ENCODE results near the gene NCBP2L. TPM values are rescaled to one million over a fixed set of nuclear protein-coding genes. Genes with fewer than 3 reads are reported as not detected.

NCBP2L gene
- total and polyA plus RNA-seq, 9 of the 15 experiments (the other 6 are each of a cell fraction or from before 2014, with no cell fraction given) = not detected

DNA sequence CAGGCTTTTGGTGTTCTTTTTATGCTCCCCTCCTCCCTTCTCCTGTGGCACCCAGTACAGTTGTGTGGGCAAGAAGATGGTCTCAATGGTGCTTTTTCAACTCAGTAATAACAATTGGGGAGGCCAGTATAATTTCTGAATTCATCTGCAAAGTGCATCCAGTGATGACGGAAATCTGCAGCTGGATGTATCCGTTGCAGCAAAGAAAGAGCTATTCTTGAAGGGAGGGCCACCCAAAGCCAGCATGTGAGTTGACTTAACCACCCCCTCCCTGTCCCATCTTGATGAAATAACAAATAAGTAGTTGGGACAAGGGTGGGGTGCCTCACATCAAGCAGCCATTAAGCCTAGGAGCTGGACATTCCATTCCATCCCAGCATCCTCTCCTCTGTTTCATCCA is 32.7 kb upstream of the NCBP2L start (continued):
- TF ChIP-seq ZNF146 (CRISPR knock-in tag; IDR thresholded peaks at IDR 0.05; ENCODE audit: unreplicated experiment) (no peak), IFI16 (CRISPR knock-in tag; IDR thresholded peaks at IDR 0.05) (no peak)
- TF ChIP-seq, protein P1, sequence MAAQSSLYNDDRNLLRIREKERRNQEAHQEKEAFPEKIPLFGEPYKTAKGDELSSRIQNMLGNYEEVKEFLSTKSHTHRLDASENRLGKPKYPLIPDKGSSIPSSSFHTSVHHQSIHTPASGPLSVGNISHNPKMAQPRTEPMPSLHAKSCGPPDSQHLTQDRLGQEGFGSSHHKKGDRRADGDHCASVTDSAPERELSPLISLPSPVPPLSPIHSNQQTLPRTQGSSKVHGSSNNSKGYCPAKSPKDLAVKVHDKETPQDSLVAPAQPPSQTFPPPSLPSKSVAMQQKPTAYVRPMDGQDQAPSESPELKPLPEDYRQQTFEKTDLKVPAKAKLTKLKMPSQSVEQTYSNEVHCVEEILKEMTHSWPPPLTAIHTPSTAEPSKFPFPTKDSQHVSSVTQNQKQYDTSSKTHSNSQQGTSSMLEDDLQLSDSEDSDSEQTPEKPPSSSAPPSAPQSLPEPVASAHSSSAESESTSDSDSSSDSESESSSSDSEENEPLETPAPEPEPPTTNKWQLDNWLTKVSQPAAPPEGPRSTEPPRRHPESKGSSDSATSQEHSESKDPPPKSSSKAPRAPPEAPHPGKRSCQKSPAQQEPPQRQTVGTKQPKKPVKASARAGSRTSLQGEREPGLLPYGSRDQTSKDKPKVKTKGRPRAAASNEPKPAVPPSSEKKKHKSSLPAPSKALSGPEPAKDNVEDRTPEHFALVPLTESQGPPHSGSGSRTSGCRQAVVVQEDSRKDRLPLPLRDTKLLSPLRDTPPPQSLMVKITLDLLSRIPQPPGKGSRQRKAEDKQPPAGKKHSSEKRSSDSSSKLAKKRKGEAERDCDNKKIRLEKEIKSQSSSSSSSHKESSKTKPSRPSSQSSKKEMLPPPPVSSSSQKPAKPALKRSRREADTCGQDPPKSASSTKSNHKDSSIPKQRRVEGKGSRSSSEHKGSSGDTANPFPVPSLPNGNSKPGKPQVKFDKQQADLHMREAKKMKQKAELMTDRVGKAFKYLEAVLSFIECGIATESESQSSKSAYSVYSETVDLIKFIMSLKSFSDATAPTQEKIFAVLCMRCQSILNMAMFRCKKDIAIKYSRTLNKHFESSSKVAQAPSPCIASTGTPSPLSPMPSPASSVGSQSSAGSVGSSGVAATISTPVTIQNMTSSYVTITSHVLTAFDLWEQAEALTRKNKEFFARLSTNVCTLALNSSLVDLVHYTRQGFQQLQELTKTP (IDR thresholded peaks at IDR 0.05; ENCODE audit: low read depth in 1 of 2, partially characterized antibody in 2 of 2) = no peak

DNA sequence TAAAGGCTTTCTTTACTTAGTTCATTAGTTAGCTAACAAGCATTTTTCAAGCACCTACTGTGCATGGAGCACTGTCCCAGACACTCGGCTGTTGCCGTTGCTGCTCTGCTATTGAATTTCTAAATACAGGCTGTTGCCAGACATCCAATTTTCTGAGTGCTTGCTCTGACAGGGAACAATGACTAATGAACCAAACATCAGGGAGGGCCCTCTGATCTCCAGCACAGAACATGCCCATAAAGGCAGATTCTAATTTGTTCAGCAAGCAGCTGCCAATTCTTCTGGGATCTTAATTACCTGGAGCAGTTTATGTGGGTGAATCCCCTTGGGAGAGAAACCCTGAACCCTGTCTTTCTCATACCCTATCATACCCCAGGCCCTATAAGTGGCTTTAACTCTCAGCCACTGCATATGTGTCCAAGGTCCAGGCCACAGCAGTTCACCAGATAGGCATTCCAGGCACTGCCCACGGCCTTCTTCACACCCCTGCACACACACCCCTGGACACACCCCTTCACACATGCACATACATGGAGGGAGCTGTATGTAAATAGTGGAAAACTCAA is 29.9 kb upstream of the NCBP2L start:
- peaks cover 2 to 4% of the 10 kb centered on the region in 2 experiments; a peak in 4 of 5 replicates for H3K4me1 ChIP-seq (replicated peaks in 1 of 2; ENCODE audit: control insufficient read depth in 2 of 2, insufficient read depth in 2 of 2, low read length in 2 of 2)
- POLR2A ChIA-PET = interaction anchor here (0.6 kb wide), 1 partner anchor 192 kb away, joined by 3 read pairs; no protein-coding TSS in a partner anchor
- 35% methylated on average over 3 of the region's 3 CpGs for WGBS (ENCODE audit: insufficient coverage, low coverage, missing lambda C conversion rate)
- H3K79me2 ChIP-seq (ENCODE audit: control insufficient read depth, insufficient read depth, low read length) = no peaks in the 10 kb centered on the region
- H2AFZ ChIP-seq (ENCODE audit: low read depth, low read length) = no peak overlapping the region
- no peak for ATAC-seq
- no peak overlapping the region for H3K4me3 ChIP-seq
- no peak overlapping the region for H3K27ac ChIP-seq (ENCODE audit: extremely low read depth, low read depth, low read length)
- no peaks in the 10 kb centered on the region for H3K9me3 ChIP-seq (replicated peaks; ENCODE audit: control insufficient read depth, insufficient read depth, low read depth, low read length)
- no peaks in the 10 kb centered on the region for H3K9me1 ChIP-seq (ENCODE audit: control insufficient read depth, insufficient read depth, low read length)
- BruUV-seq (replicated peaks) = no TSS peak
- H4K20me1 ChIP-seq (replicated peaks; ENCODE audit: control insufficient read depth, insufficient read depth, low read length) = no peaks in the 10 kb centered on the region
- FAIRE-seq = no peak
- no peak for DNase-seq (ENCODE audit: extremely low read depth in 1 of 4, low spot score in 3 of 4)
- no peak overlapping the region for H3K4me2 ChIP-seq (ENCODE audit: insufficient read depth, low read length)
- no peaks in the 10 kb centered on the region for H3K36me3 ChIP-seq (ENCODE audit: control insufficient read depth, insufficient read depth, low read length)
- peaks cover 0 to 6% of the 10 kb centered on the region in 2 experiments; a peak in 1 of 5 replicates for H3K27me3 ChIP-seq (ENCODE audit: control insufficient read depth in 2 of 2, insufficient read depth in 2 of 2, low read length in 2 of 2)
- in situ Hi-C loops (cut with MboI) = no loop called here
- intact Hi-C loops (cut with micrococcal nuclease) = no loop called here
- CTCF ChIA-PET (ENCODE audit: low intra/inter-chr PET ratio) = no interaction called here
- H3K9ac ChIP-seq (ENCODE audit: insufficient read depth in 1 of 2, low read depth in 2 of 2, low read length in 2 of 2) = no peak overlapping the region
- TF ChIP-seq ZSCAN32 (CRISPR knock-in tag; IDR thresholded peaks at IDR 0.05) = no peak
- no peak for TF ChIP-seq ZNF239 (CRISPR knock-in tag; IDR thresholded peaks at IDR 0.05)
- no peak for TF ChIP-seq ZNF644 (tag; IDR thresholded peaks at IDR 0.05; ENCODE audit: low read depth)
- TF ChIP-seq, protein P2, sequence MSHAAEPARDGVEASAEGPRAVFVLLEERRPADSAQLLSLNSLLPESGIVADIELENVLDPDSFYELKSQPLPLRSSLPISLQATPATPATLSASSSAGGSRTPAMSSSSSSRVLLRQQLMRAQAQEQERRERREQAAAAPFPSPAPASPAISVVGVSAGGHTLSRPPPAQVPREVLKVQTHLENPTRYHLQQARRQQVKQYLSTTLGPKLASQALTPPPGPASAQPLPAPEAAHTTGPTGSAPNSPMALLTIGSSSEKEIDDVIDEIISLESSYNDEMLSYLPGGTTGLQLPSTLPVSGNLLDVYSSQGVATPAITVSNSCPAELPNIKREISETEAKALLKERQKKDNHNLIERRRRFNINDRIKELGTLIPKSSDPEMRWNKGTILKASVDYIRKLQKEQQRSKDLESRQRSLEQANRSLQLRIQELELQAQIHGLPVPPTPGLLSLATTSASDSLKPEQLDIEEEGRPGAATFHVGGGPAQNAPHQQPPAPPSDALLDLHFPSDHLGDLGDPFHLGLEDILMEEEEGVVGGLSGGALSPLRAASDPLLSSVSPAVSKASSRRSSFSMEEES (CRISPR knock-in tag; IDR thresholded peaks at IDR 0.05) = no peak
- no peak for TF ChIP-seq ZNF184 (CRISPR knock-in tag; IDR thresholded peaks at IDR 0.05)
- no peak for TF ChIP-seq ZNF124 (CRISPR knock-in tag; IDR thresholded peaks at IDR 0.05)
- TF ChIP-seq MYC (IDR thresholded peaks at IDR 0.05; ENCODE audit: low read depth, low read length) = no peak
- TF ChIP-seq MYC (CRISPR knock-in tag; IDR thresholded peaks at IDR 0.05; ENCODE audit: borderline replicate concordance, low read depth) = no peak
- no peak for TF ChIP-seq EP400 (IDR thresholded peaks at IDR 0.05)
- TF ChIP-seq ZBTB5 (IDR thresholded peaks at IDR 0.05) = no peak
- no peak for TF ChIP-seq CBX5 (IDR thresholded peaks at IDR 0.05; ENCODE audit: borderline replicate concordance, low read depth)
